ENCODE measurements around the gene TENM3. TPM values are rescaled to one million over a fixed set of nuclear protein-coding genes. Genes with fewer than 3 reads are reported as not detected.

Gene TENM3
- polyA plus RNA-seq, 1 experiment: 9.2 TPM

GRCh38 chr4:182823576-182823975 lies 580.4 kb downstream of the TENM3 start:
- Histone ChIP-seq H3K27me3 (ENCODE audit: control insufficient read depth, insufficient read depth, low read length) (no peaks in the 10 kb centered on the region), H3K4me3 (ENCODE audit: low read depth, low read length) (no peak overlapping the region), H3K36me3 (ENCODE audit: control insufficient read depth, insufficient read depth, low read length) (no peaks in the 10 kb centered on the region)
- DNase-seq (ENCODE audit: low read depth): no peak
- ChIA-PET CTCF (interaction anchor here (1.0 kb wide), 1 partner anchor 115 kb away, joined by 3 read pairs; no protein-coding TSS in a partner anchor), POLR2A (no interaction called here)
- TF ChIP-seq CTCF (IDR thresholded peaks at IDR 0.05; ENCODE audit: insufficient read depth, low read depth, low read length): no peak

GRCh38 chr4:182825003-182825402 lies 581.8 kb downstream of the TENM3 start:
- ChIA-PET POLR2A (no interaction called here), CTCF (interaction anchor here (0.5 kb wide), 1 partner anchor 97 kb away, joined by 5 read pairs; no protein-coding TSS in a partner anchor)
- no peaks in the 10 kb centered on the region; the same call in 1 of the 2 replicates for H3K27me3 ChIP-seq (ENCODE audit: control insufficient read depth, insufficient read depth, low read length)
- no peak for DNase-seq (ENCODE audit: low read depth)
- TF ChIP-seq CTCF (IDR thresholded peaks at IDR 0.05; ENCODE audit: insufficient read depth, low read depth, low read length): no peak
- H3K4me3 ChIP-seq (ENCODE audit: low read depth, low read length): no peak overlapping the region
- no peaks in the 10 kb centered on the region for H3K36me3 ChIP-seq (ENCODE audit: control insufficient read depth, insufficient read depth, low read length)

- ChIA-PET CTCF (no interaction called here), POLR2A (no interaction called here)
- no peak for DNase-seq (ENCODE audit: low read depth)
- Histone ChIP-seq H3K27me3 (ENCODE audit: control insufficient read depth, insufficient read depth, low read length) (no peaks in the 10 kb centered on the region; the same call in 1 of the 2 replicates), H3K36me3 (ENCODE audit: control insufficient read depth, insufficient read depth, low read length) (no peaks in the 10 kb centered on the region), H3K4me3 (ENCODE audit: low read depth, low read length) (no peak overlapping the region)
- no peak for TF ChIP-seq CTCF (IDR thresholded peaks at IDR 0.05; ENCODE audit: insufficient read depth, low read depth, low read length)
Measured at GRCh38 chr4:182825786-182826185, 582.6 kb downstream of the TENM3 start.

GRCh38 chr4:182826391-182826790 lies 583.2 kb downstream of the TENM3 start:
- DNase-seq (ENCODE audit: low read depth): no peak
- ChIA-PET CTCF (no interaction called here), POLR2A (no interaction called here)
- H3K36me3 ChIP-seq (ENCODE audit: control insufficient read depth, insufficient read depth, low read length): no peaks in the 10 kb centered on the region
- no peak overlapping the region for H3K4me3 ChIP-seq (ENCODE audit: low read depth, low read length)
- no peak for TF ChIP-seq CTCF (IDR thresholded peaks at IDR 0.05; ENCODE audit: insufficient read depth, low read depth, low read length)
- no peaks in the 10 kb centered on the region; the same call in 1 of the 2 replicates for H3K27me3 ChIP-seq (ENCODE audit: control insufficient read depth, insufficient read depth, low read length)

DNA sequence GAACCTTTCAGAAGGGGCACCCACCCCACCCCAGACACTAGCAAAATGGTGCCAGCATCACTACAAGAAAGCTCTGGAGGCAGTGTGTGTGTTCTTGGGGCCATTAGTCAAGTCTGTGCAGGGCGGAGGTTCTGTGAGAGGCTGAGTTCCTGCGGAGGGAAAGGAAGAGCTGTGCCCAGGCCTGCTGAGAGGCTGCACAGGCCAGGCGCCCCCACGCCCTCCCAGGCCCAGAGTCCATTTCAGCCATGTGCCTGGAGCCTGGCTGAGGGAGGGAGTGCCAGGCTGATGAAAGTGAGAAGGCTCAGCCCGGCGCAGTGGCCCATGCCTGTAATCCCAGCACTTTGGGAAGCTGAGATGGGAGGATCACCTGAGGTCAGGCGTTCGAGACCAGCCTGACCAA lies 584.0 kb downstream of the TENM3 start:
- Histone ChIP-seq H3K4me3 (ENCODE audit: low read depth, low read length) (no peak overlapping the region), H3K27me3 (ENCODE audit: control insufficient read depth, insufficient read depth, low read length) (no peaks in the 10 kb centered on the region; the same call in 1 of the 2 replicates), H3K36me3 (ENCODE audit: control insufficient read depth, insufficient read depth, low read length) (no peaks in the 10 kb centered on the region)
- no peak for TF ChIP-seq CTCF (IDR thresholded peaks at IDR 0.05; ENCODE audit: insufficient read depth, low read depth, low read length)
- DNase-seq (ENCODE audit: low read depth): no peak
- ChIA-PET POLR2A (no interaction called here), CTCF (no interaction called here)

Measured in BJ (cell line).